ENCODE data around the gene LAD1. TPM values are rescaled to one million over a fixed set of nuclear protein-coding genes. Genes with fewer than 3 reads are reported as not detected.

The LAD1 gene
- total and polyA plus RNA-seq, 2 of the 13 experiments (the other 11 are each of a cell fraction or from before 2014, with no cell fraction given): 10.8 to 65.6 TPM

DNA sequence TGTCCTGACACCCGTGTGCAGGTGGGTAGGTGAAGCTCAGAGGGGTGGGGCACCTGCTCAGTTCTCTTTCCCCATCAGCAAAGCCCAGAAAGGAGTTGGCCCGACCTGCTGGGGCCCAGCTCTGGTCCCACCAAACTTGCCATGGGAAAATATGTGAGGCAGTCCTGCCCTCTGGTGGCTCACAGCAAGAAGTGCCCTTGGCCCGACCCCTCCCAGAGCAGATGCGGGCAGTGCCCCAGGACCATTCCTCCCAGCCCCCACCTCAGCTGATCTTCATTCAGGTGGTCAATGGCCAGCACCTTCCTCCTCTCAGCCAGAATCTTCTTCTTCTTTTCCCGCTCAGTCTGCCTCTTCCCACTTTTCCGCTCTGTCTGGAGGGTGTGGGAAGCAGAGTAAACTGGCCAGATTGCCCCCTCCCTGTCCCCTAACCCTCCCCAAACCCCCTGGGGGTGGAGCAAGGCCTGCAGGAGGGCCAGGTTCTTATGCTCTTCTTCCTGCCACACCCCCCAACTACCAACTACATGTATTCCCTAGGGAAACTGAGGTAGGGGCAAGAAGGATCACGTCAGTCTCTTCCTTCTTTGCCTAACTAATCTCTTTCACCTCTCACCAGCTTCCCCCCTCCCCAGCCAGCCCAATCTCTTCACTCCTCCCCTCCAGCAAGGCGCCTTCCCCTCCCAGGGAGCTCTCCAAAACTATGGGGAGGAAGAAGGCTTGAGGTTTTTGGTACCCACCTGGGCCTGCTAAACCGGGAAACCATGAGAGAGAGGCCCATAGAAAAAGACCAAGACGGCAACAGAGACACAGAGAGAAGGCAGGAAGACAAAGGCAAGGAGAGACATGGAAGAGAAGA is 37.2 kb downstream of the LAD1 start (continued):
- TF ChIP-seq, protein P1, sequence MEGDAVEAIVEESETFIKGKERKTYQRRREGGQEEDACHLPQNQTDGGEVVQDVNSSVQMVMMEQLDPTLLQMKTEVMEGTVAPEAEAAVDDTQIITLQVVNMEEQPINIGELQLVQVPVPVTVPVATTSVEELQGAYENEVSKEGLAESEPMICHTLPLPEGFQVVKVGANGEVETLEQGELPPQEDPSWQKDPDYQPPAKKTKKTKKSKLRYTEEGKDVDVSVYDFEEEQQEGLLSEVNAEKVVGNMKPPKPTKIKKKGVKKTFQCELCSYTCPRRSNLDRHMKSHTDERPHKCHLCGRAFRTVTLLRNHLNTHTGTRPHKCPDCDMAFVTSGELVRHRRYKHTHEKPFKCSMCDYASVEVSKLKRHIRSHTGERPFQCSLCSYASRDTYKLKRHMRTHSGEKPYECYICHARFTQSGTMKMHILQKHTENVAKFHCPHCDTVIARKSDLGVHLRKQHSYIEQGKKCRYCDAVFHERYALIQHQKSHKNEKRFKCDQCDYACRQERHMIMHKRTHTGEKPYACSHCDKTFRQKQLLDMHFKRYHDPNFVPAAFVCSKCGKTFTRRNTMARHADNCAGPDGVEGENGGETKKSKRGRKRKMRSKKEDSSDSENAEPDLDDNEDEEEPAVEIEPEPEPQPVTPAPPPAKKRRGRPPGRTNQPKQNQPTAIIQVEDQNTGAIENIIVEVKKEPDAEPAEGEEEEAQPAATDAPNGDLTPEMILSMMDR (CRISPR knock-in tag; IDR thresholded peaks at IDR 0.05): peak; percentile 85
- peak; percentile 26 for TF ChIP-seq TEAD3 (CRISPR knock-in tag; optimal IDR thresholded peaks at IDR 0.05; ENCODE audit: borderline replicate concordance)
- peak; percentile 85 for TF ChIP-seq STAG1 (CRISPR knock-in tag; IDR thresholded peaks at IDR 0.05)
- TF ChIP-seq, protein P2, sequence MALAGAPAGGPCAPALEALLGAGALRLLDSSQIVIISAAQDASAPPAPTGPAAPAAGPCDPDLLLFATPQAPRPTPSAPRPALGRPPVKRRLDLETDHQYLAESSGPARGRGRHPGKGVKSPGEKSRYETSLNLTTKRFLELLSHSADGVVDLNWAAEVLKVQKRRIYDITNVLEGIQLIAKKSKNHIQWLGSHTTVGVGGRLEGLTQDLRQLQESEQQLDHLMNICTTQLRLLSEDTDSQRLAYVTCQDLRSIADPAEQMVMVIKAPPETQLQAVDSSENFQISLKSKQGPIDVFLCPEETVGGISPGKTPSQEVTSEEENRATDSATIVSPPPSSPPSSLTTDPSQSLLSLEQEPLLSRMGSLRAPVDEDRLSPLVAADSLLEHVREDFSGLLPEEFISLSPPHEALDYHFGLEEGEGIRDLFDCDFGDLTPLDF (CRISPR knock-in tag; IDR thresholded peaks at IDR 0.05): no peak
- TF ChIP-seq KDM5B (CRISPR knock-in tag; IDR thresholded peaks at IDR 0.05; ENCODE audit: borderline replicate concordance): 0 out of 2 replicates have a peak, but pooled peaks have one; percentile 46
- no peak for TF ChIP-seq RFX1 (IDR thresholded peaks at IDR 0.05)
- TF ChIP-seq MAZ (IDR thresholded peaks at IDR 0.05; ENCODE audit: borderline replicate concordance, low read depth, low read length): no peak
- TF ChIP-seq MAZ (CRISPR knock-in tag; IDR thresholded peaks at IDR 0.05; ENCODE audit: low read depth): 0 out of 2 replicates have a peak, but pooled peaks have one; percentile 29
- TF ChIP-seq ZNF619 (CRISPR knock-in tag; IDR thresholded peaks at IDR 0.05): 0 out of 2 replicates have a peak, but pooled peaks have one; percentile 52
- TF ChIP-seq ZFP41 (CRISPR knock-in tag; IDR thresholded peaks at IDR 0.05; ENCODE audit: borderline replicate concordance): 0 out of 2 replicates have a peak, but pooled peaks have one; percentile 35
- peak; percentile 74 for TF ChIP-seq SMC3 (IDR thresholded peaks at IDR 0.05; ENCODE audit: low read length)
- TF ChIP-seq SRF (IDR thresholded peaks at IDR 0.05; ENCODE audit: low read depth, low read length): no peak
- no peak for TF ChIP-seq IKZF1 (IDR thresholded peaks at IDR 0.05)

Data from HepG2 (cell line).